Measurements from ENCODE around the gene TPRG1L. TPM values are rescaled to one million over a fixed set of nuclear protein-coding genes. Genes with fewer than 3 reads are reported as not detected.

Gene TPRG1L
- total RNA-seq, 3 donors from 2014 or later (not counting 1 experiment from before 2014, with no cell fraction given), result 36.2 to 46.7 (median 37.9) TPM

DNA sequence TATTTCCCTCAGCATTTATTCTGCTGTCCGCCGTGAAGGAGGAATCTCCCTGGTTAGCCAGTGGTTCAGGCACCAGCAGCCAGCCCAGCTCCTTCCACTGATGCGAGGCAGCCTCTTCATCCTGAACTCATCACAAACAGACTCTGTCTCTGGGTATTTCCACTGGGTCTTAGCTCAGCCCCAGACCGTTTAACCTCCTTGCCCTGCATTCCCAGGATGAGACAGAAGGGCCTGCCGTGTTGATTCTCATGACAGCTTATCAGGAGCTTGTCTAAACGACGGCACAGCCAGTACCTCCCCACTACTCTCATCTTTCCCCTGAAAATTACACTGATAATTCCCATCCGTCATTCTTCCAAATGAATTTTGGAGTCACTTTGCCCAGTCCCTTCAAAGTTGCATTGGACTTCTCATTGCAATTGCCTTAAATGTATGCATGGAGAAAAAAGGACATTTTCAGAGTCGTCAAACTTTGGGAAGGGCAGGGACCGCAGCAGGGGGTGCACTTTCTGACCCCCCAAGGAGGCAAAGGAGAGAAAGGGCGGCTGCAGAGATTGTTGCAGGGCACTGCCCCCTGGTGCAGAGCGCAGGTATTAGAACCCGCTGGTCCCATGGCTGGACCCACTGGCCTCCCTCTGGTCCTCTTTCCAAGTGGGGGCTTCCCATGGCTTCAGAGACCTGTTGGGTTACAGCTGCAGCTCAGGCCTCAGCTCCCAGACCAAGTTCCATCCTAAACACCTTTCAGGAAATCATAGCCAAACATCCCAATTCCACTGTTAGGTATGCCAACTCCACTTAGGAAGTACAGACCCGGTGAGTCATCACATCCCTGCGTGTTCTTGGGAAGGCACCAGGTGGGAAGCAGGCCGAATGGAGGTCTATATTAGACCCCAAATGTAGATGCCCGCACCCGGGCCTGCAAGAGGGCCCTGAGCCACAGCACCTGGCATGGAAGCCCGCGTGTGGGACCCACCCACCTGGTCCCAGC is 9.8 kb upstream of the TPRG1L start:
- H3K9me3 Mint-ChIP-seq, result no peaks in the 10 kb centered on the region
- WGBS (ENCODE audit: insufficient coverage), result 69% methylated on average over 20 of the region's 20 CpGs
- peaks cover 5% of the 10 kb centered on the region for H3K27me3 ChIP-seq (ENCODE audit: control insufficient read depth, insufficient read depth, low read length)
- H3K4me1 Mint-ChIP-seq, result peaks cover 4 to 29% of the 10 kb centered on the region in 2 donors
- intact Hi-C loops (cut with micrococcal nuclease), result no loop called here
- no peak overlapping the region for H3K27ac ChIP-seq (ENCODE audit: low read length)
- no peaks in the 10 kb centered on the region for H3K36me3 ChIP-seq (ENCODE audit: control insufficient read depth, insufficient read depth, low read length)
- no peaks in the 10 kb centered on the region for H3K9me3 ChIP-seq (ENCODE audit: control insufficient read depth, insufficient read depth, low read length)
- H3K4me3 Mint-ChIP-seq, result no peak overlapping the region
- H3K27me3 Mint-ChIP-seq (ENCODE audit: low read depth in 2 of 2), result peaks cover 0 to 21% of the 10 kb centered on the region in 2 donors
- peaks cover 23% of the 10 kb centered on the region for H3K4me1 ChIP-seq (ENCODE audit: control insufficient read depth, insufficient read depth, low read length)
- H3K36me3 Mint-ChIP-seq, result no peaks in the 10 kb centered on the region
- ATAC-seq (no peak), DNase-seq (peak in 1 of 2 donors; percentile 40)
- no peak overlapping the region for H3K27ac Mint-ChIP-seq
- TF ChIP-seq, protein P1, sequence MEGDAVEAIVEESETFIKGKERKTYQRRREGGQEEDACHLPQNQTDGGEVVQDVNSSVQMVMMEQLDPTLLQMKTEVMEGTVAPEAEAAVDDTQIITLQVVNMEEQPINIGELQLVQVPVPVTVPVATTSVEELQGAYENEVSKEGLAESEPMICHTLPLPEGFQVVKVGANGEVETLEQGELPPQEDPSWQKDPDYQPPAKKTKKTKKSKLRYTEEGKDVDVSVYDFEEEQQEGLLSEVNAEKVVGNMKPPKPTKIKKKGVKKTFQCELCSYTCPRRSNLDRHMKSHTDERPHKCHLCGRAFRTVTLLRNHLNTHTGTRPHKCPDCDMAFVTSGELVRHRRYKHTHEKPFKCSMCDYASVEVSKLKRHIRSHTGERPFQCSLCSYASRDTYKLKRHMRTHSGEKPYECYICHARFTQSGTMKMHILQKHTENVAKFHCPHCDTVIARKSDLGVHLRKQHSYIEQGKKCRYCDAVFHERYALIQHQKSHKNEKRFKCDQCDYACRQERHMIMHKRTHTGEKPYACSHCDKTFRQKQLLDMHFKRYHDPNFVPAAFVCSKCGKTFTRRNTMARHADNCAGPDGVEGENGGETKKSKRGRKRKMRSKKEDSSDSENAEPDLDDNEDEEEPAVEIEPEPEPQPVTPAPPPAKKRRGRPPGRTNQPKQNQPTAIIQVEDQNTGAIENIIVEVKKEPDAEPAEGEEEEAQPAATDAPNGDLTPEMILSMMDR (IDR thresholded peaks at IDR 0.05), result peak; percentile 47
- no peak overlapping the region for H3K4me3 ChIP-seq (ENCODE audit: low read length)

DNA sequence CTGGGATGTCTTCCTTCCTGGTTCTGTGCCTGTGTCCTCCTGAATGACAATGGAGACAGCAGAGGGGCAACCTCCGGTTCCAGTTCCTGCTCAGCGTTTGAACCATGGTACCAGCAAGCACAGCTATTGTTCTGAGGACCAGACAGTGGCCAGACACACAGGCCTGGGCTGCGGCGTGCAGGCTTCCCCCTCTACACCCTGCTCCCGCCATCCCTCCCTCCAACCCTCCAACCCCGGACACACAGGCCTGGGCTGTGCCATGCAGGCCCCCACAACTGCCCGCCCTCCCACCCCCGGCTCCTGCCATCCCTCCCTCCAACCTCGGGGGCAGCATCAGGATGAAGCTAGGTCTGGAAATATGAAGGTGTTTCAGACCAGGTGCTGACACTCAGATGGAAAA is 8.0 kb upstream of the TPRG1L start:
- peaks cover 0 to 14% of the 10 kb centered on the region in 2 donors for H3K27me3 Mint-ChIP-seq (ENCODE audit: low read depth in 2 of 2)
- intact Hi-C loops (cut with micrococcal nuclease), result no loop called here
- H3K4me1 Mint-ChIP-seq, result peaks cover 14 to 34% of the 10 kb centered on the region in 2 donors
- no peak overlapping the region for H3K4me3 Mint-ChIP-seq
- Histone ChIP-seq H3K36me3 (ENCODE audit: control insufficient read depth, insufficient read depth, low read length) (no peaks in the 10 kb centered on the region), H3K4me3 (ENCODE audit: low read length) (no peak overlapping the region), H3K27me3 (ENCODE audit: control insufficient read depth, insufficient read depth, low read length) (peaks cover 3% of the 10 kb centered on the region), H3K4me1 (ENCODE audit: control insufficient read depth, insufficient read depth, low read length) (peaks cover 20% of the 10 kb centered on the region), H3K27ac (ENCODE audit: low read length) (no peak overlapping the region), H3K9me3 (ENCODE audit: control insufficient read depth, insufficient read depth, low read length) (no peaks in the 10 kb centered on the region)
- WGBS (ENCODE audit: insufficient coverage), result 85% methylated on average over 5 of the region's 9 CpGs
- no peak for ATAC-seq
- TF ChIP-seq, protein P1 (IDR thresholded peaks at IDR 0.05), result no peak
- H3K36me3 Mint-ChIP-seq, result no peaks in the 10 kb centered on the region
- no peaks in the 10 kb centered on the region for H3K9me3 Mint-ChIP-seq
- no peak for DNase-seq
- no peak overlapping the region for H3K27ac Mint-ChIP-seq

DNA sequence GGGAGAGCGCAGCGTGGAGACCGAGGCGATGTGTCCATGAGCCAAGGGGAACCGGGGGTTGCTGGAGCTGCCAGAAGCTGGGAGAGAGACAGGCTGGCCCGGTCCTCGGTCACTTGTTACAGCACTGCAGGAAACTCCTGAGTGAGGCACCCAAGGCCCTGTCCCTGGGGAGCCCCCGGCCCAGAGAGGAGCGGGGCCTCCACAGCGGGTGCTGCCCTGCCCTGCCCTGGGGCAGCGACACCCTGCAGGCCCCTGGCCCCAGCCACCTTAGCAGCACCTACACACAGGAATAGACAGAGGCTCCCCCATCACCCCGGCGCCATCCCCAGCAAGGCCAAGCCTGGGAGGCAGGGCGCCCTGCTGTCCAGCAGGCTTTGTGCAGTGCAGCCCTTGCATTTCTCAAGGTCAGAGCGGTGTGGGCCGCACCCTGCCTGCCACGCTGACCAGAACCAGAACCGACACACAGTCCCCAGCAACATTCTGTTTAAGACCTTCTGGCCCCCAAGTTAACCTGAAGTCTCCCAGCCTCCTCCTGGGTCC is 6.9 kb upstream of the TPRG1L start:
- 87% methylated on average over 17 of the region's 18 CpGs for WGBS (ENCODE audit: insufficient coverage)
- ATAC-seq (no peak), DNase-seq (no peak)
- H3K36me3 ChIP-seq (ENCODE audit: control insufficient read depth, insufficient read depth, low read length), result no peaks in the 10 kb centered on the region
- no peaks in the 10 kb centered on the region for H3K9me3 ChIP-seq (ENCODE audit: control insufficient read depth, insufficient read depth, low read length)
- H3K27me3 ChIP-seq (ENCODE audit: control insufficient read depth, insufficient read depth, low read length), result no peaks in the 10 kb centered on the region
- H3K4me3 ChIP-seq (ENCODE audit: low read length), result no peak overlapping the region
- H3K27me3 Mint-ChIP-seq (ENCODE audit: low read depth in 2 of 2), result peaks cover 0 to 11% of the 10 kb centered on the region in 2 donors
- H3K4me1 Mint-ChIP-seq, result peaks cover 23 to 35% of the 10 kb centered on the region in 2 donors
- peaks cover 18% of the 10 kb centered on the region for H3K4me1 ChIP-seq (ENCODE audit: control insufficient read depth, insufficient read depth, low read length)
- H3K4me3 Mint-ChIP-seq, result no peak overlapping the region
- H3K9me3 Mint-ChIP-seq, result no peaks in the 10 kb centered on the region
- no peak overlapping the region for H3K27ac Mint-ChIP-seq
- H3K36me3 Mint-ChIP-seq, result no peaks in the 10 kb centered on the region
- intact Hi-C loops (cut with micrococcal nuclease), result no loop called here
- no peak overlapping the region for H3K27ac ChIP-seq (ENCODE audit: low read length)
- TF ChIP-seq, protein P1 (IDR thresholded peaks at IDR 0.05), result no peak

Measured in natural killer cell (primary cell).